Limb (tissue), 2 donors: ENCODE results near the gene GPR6.

Source experiments
- DNase-seq, 2 donors: peaks; one replicate each; pipeline ENCODE4 v3.0.0-alpha.2; 2016; ENCODE audit errors: extremely low spot score in 2 of 2

Gene GPR6

DNA sequence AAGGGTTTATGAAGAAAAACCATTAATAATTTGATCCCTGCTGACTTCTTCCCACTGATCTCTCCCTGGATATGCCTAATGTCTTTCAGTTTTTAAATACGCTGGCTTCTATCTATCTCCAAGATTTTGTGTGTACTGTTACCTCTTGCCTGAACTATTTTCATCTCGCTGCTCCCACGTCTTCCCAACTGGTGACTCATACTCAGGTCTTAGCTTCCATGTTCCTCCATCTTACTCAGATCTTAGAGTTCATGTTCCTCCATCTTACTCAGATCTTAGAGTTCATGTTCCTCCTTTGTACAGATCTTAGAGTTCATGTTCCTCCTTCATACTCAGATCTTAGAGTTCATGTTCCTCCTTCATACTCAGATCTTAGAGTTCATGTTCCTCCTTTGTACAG, 21.6 kb downstream of the GPR6 start:
- no peak for DNase-seq

GRCh38 chr6:110002676-110003075, 24.6 kb downstream of the GPR6 start:
- no peak for DNase-seq

GRCh38 chr6:110013386-110013785, 35.3 kb downstream of the GPR6 start:
- no peak for DNase-seq

DNA sequence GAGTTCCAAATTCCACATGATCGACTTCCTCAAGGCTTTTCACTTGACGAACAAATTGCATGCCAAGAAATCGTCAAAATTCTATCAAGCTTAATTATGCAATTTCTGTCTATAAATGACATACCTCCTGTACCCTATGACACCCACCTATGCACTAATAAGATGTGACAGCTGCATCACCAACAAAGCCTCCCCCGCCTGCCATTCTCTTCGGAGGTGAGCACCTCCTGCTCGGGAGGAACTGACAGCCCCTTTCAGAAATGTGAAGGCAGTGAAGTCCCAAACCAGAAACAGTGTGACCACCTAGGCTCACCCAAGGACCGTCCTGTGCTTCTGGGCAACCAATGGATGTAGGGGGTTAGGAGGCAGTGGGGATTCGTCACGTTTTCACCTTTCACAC, 37.1 kb downstream of the GPR6 start:
- DNase-seq, result no peak

GRCh38 chr6:110017306-110017705, 39.2 kb downstream of the GPR6 start:
- DNase-seq, result no peak

DNA sequence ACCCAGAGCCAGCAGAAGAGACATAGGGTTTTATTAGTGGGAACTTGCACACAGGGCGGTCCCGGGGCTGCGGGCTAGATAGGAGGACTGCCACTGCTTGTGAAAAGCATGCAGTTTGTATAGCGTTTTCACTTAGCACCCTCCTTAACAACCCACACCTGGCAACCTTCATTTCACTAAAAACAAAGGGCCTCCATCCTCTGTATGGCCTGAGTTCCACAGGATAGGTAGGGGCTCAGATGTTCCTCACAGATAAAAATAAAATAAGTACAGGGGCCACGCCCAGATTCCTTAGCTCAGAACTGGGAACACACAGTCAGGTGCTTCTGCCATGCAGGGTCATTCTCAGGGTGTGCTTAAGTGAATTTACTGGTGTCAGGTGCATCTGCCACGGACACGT, 39.8 kb downstream of the GPR6 start:
- no peak for DNase-seq

GRCh38 chr6:110018486-110018885, 40.4 kb downstream of the GPR6 start:
- DNase-seq, result no peak

DNA sequence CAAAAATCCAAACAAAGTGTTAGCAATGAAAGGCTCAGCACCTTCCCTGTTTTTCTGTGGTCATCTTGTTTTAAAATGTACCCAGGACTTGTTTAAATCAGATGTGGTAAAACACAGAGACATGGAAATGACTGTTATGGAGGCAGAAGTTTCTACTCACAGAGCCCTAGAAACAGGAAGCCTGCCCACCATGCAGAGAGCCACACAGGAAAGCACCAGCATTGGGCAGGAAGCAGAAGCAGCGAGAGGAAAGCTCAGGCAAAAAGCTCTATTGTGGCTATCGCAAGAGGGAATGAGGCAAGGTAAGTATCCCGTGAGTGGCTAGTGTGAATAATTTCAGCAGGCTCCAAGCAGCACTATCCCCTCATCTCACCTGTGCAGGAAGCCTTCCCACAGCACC, 42.8 kb downstream of the GPR6 start:
- no peak for DNase-seq

- DNase-seq, result no peak
Measured at GRCh38 chr6:110029144-110029543, 51.0 kb downstream of the GPR6 start.
